ENCODE data around the gene JDP2.

The JDP2 gene

DNA sequence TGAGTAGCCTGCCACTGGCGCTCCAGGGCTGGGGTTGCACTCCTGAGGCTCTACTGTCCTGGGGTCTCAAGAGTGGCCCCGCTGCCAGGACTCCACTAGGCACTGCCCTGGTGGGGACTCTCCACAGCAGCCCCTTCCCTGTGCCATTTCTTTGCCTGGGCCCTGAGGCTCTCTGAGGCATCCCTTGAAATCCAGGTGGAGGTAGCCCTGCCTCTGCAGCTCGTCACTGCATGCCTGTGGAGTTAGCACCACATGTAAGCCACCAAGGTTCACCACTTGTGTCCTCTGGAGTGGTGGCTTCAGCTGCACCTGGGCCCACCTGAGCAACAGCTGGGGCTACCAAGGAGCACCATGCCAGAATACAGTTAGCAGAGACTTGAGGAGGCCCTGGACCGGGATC, 54.5 kb downstream of the JDP2 start:
- Histone ChIP-seq H3K36me3 (ENCODE audit: low read length) (no peaks in the 10 kb centered on the region), H3K4me3 (ENCODE audit: insufficient read depth, low read length, poor library complexity, severe bottlenecking) (no peak overlapping the region), H3K27me3 (ENCODE audit: low read length) (no peaks in the 10 kb centered on the region), H3K9ac (ENCODE audit: low read length) (no peak overlapping the region), H2AFZ (ENCODE audit: low read depth, low read length, severe bottlenecking) (no peak overlapping the region), H3K79me2 (ENCODE audit: insufficient read depth, low read length) (no peaks in the 10 kb centered on the region), H3K27ac (ENCODE audit: low read depth, low read length) (no peak overlapping the region), H3K9me3 (ENCODE audit: insufficient read depth, low read length) (no peaks in the 10 kb centered on the region), H3K9me2 (replicated peaks; ENCODE audit: insufficient read depth, low read length) (no peaks in the 10 kb centered on the region), H4K20me1 (ENCODE audit: low read depth, low read length) (no peaks in the 10 kb centered on the region), H3F3A (ENCODE audit: insufficient read depth) (peaks cover 12% of the 10 kb centered on the region), H3K4me2 (ENCODE audit: low read depth, low read length, poor library complexity, severe bottlenecking) (no peak overlapping the region)
- TF ChIP-seq EZH2phosphoT487 (conservative IDR thresholded peaks at IDR 0.05; ENCODE audit: low read length): no peak
- TF ChIP-seq, protein P1, sequence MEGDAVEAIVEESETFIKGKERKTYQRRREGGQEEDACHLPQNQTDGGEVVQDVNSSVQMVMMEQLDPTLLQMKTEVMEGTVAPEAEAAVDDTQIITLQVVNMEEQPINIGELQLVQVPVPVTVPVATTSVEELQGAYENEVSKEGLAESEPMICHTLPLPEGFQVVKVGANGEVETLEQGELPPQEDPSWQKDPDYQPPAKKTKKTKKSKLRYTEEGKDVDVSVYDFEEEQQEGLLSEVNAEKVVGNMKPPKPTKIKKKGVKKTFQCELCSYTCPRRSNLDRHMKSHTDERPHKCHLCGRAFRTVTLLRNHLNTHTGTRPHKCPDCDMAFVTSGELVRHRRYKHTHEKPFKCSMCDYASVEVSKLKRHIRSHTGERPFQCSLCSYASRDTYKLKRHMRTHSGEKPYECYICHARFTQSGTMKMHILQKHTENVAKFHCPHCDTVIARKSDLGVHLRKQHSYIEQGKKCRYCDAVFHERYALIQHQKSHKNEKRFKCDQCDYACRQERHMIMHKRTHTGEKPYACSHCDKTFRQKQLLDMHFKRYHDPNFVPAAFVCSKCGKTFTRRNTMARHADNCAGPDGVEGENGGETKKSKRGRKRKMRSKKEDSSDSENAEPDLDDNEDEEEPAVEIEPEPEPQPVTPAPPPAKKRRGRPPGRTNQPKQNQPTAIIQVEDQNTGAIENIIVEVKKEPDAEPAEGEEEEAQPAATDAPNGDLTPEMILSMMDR (IDR thresholded peaks at IDR 0.05; ENCODE audit: insufficient read depth, low read length, poor library complexity, severe bottlenecking): no peak

- H3K36me3 ChIP-seq (ENCODE audit: low read length): no peaks in the 10 kb centered on the region
- no peak overlapping the region for H3K9ac ChIP-seq (ENCODE audit: low read length)
- H3K27me3 ChIP-seq (ENCODE audit: low read length): no peaks in the 10 kb centered on the region
- no peak overlapping the region for H3K4me3 ChIP-seq (ENCODE audit: insufficient read depth, low read length, poor library complexity, severe bottlenecking)
- no peaks in the 10 kb centered on the region for H3K79me2 ChIP-seq (ENCODE audit: insufficient read depth, low read length)
- H3F3A ChIP-seq (ENCODE audit: insufficient read depth): peaks cover 12% of the 10 kb centered on the region
- H3K4me2 ChIP-seq (ENCODE audit: low read depth, low read length, poor library complexity, severe bottlenecking): no peak overlapping the region
- H3K9me3 ChIP-seq (ENCODE audit: insufficient read depth, low read length): no peaks in the 10 kb centered on the region
- H2AFZ ChIP-seq (ENCODE audit: low read depth, low read length, severe bottlenecking): no peak overlapping the region
- no peaks in the 10 kb centered on the region for H3K9me2 ChIP-seq (replicated peaks; ENCODE audit: insufficient read depth, low read length)
- no peak for TF ChIP-seq EZH2phosphoT487 (conservative IDR thresholded peaks at IDR 0.05; ENCODE audit: low read length)
- TF ChIP-seq, protein P1 (IDR thresholded peaks at IDR 0.05; ENCODE audit: insufficient read depth, low read length, poor library complexity, severe bottlenecking): no peak
- H4K20me1 ChIP-seq (ENCODE audit: low read depth, low read length): no peaks in the 10 kb centered on the region
- H3K27ac ChIP-seq (ENCODE audit: low read depth, low read length): no peak overlapping the region
These were observed 57.0 kb downstream of the JDP2 start for GRCh38 chr14:75484711-75485429.

GRCh38 chr14:75486318-75486717, 58.5 kb downstream of the JDP2 start:
- Histone ChIP-seq H3K9me2 (replicated peaks; ENCODE audit: insufficient read depth, low read length) (no peaks in the 10 kb centered on the region), H3K79me2 (ENCODE audit: insufficient read depth, low read length) (no peaks in the 10 kb centered on the region), H4K20me1 (ENCODE audit: low read depth, low read length) (no peaks in the 10 kb centered on the region), H2AFZ (ENCODE audit: low read depth, low read length, severe bottlenecking) (no peak overlapping the region), H3K4me2 (ENCODE audit: low read depth, low read length, poor library complexity, severe bottlenecking) (peak overlapping the region; percentile 43), H3K36me3 (ENCODE audit: low read length) (no peaks in the 10 kb centered on the region), H3K9ac (ENCODE audit: low read length) (no peak overlapping the region), H3K4me3 (ENCODE audit: insufficient read depth, low read length, poor library complexity, severe bottlenecking) (no peak overlapping the region), H3K9me3 (ENCODE audit: insufficient read depth, low read length) (no peaks in the 10 kb centered on the region), H3K27me3 (ENCODE audit: low read length) (no peaks in the 10 kb centered on the region), H3K27ac (ENCODE audit: low read depth, low read length) (peak overlapping the region; percentile 70), H3F3A (ENCODE audit: insufficient read depth) (peaks cover 18% of the 10 kb centered on the region)
- TF ChIP-seq, protein P1 (IDR thresholded peaks at IDR 0.05; ENCODE audit: insufficient read depth, low read length, poor library complexity, severe bottlenecking): no peak
- no peak for TF ChIP-seq EZH2phosphoT487 (conservative IDR thresholded peaks at IDR 0.05; ENCODE audit: low read length)

Data from SU-DHL-6 (cell line).